Caco-2 (cell line): ENCODE measurements around the gene SMIM36. TPM values are rescaled to one million over a fixed set of nuclear protein-coding genes. Genes with fewer than 3 reads are reported as not detected.

ENCODE experiments used
- BruUV-seq: library from RNA; stranded (reverse); fragments of 400-500 nt; replicated peaks from 2 replicates; lab custom pipeline; 2021; lab: Mats Ljungman, UMichigan
- CTCF ChIA-PET: fragments of 300-600 bp; sonication (Branson Sonifier 250); formaldehyde crosslinking; loops from one replicate; lab custom pipeline; 2022; ENCODE audit warnings: antibody characterized with exemption; lab: Charles Lee
- POLR2A ChIA-PET: fragments of 300-600 bp; sonication (Branson Sonifier 250); formaldehyde crosslinking; loops from one replicate; lab custom pipeline; 2022; ENCODE audit warnings: antibody characterized with exemption; lab: Charles Lee
- DNase-seq, 2 experiments: peaks; one replicate each; pipeline versions ENCODE4 v3.0.0 to v3.0.0-alpha.2; 2020 to 2022
- H3K27me3 ChIP-seq: replicated peaks from 2 replicates; pipeline ENCODE4 v1.6.0; 2011; ENCODE audit warnings: low read length; ENCODE audit not compliant: control insufficient read depth, insufficient read depth
- H3K36me3 ChIP-seq: 2 replicates; pipeline ENCODE4 v1.5.1; 2011; ENCODE audit warnings: low read length; ENCODE audit not compliant: control insufficient read depth, insufficient read depth
- H3K4me1 ChIP-seq: fragments of 250-450 bp; sonication (Bioruptor Pico); 2 replicates; pipeline ENCODE4 v1.5.1; 2020; ENCODE audit warnings: mild to moderate bottlenecking
- H3K4me3 ChIP-seq: 2 replicates; pipeline ENCODE4 v1.5.1; 2011; ENCODE audit warnings: low read depth, mild to moderate bottlenecking, control low read depth, low read length
- H3K9me3 ChIP-seq: fragments of 250-450 bp; sonication (Bioruptor Pico); 2 replicates; pipeline ENCODE4 v1.5.1; 2020; ENCODE audit warnings: mild to moderate bottlenecking, moderate library complexity
- H3K27ac Mint-ChIP-seq: one replicate; pipeline ENCODE4 v1.8.0; 2022; ENCODE audit warnings: mixed read lengths; ENCODE audit not compliant: unreplicated experiment
- H3K27me3 Mint-ChIP-seq: one replicate; pipeline ENCODE4 v1.8.0; 2022; ENCODE audit warnings: mixed read lengths; ENCODE audit not compliant: insufficient read depth, unreplicated experiment
- H3K36me3 Mint-ChIP-seq: one replicate; pipeline ENCODE4 v1.8.0; 2022; ENCODE audit warnings: mild to moderate bottlenecking, mixed read lengths; ENCODE audit not compliant: insufficient read depth, unreplicated experiment
- H3K4me1 Mint-ChIP-seq: one replicate; pipeline ENCODE4 v1.8.0; 2022; ENCODE audit warnings: low read depth, mixed read lengths; ENCODE audit not compliant: unreplicated experiment
- H3K4me3 Mint-ChIP-seq: one replicate; pipeline ENCODE4 v1.8.0; 2022; ENCODE audit warnings: mild to moderate bottlenecking, moderate library complexity, mixed read lengths; ENCODE audit not compliant: unreplicated experiment
- H3K9me3 Mint-ChIP-seq: one replicate; pipeline ENCODE4 v1.8.0; 2022; ENCODE audit warnings: mixed read lengths; ENCODE audit not compliant: unreplicated experiment
- CTCF ChIP-seq, 2 experiments: fragments of 200-600 bp in 1 of 2; IDR thresholded peaks; 1 replicate in 1 of 2; 2 replicates in 1 of 2; pipeline versions ENCODE4 v1.5.1 to v1.8.0; 2011 to 2022; ENCODE audit warnings: antibody characterized with exemption in 1 of 2, control low read depth in 1 of 2, inconsistent platforms in 1 of 2, low read depth in 1 of 2, low read length in 1 of 2, mild to moderate bottlenecking in 1 of 2, moderate library complexity in 1 of 2; ENCODE audit not compliant: insufficient read depth in 1 of 2, severe bottlenecking in 1 of 2, unreplicated experiment in 1 of 2
- intact Hi-C: fragments of 100-400 bp; cut with micrococcal nuclease; formaldehyde crosslinking; loops from one replicate; pipeline ENCODE4 v1.10.0; 2022; ENCODE audit not compliant: unreplicated experiment
- total RNA-seq: library from RNA; stranded (reverse); gene quantifications from 2 replicates; pipeline ENCODE4 v1.2.3, GENCODE V29; 2022

SMIM36 gene
- total RNA-seq, 1 experiment from 2014 or later, result not detected

GRCh38 chr17:55443904-55444303 lies 67.3 kb downstream of the SMIM36 start:
- BruUV-seq, result no TSS peak
- peak overlapping the region; percentile 60 for H3K27ac Mint-ChIP-seq
- intact Hi-C loops, result loop anchor here (2.0 kb wide), 1 partner anchor 23 kb away; the partner anchor contains the start of gene MMD

GRCh38 chr17:55442953-55443683 lies 68.1 kb downstream of the SMIM36 start:
- Mint-ChIP-seq H3K4me1 (peaks cover 31% of the 10 kb centered on the region), H3K4me3 (no peak overlapping the region), H3K27ac (peak overlapping the region; percentile 60), H3K27me3 (no peaks in the 10 kb centered on the region), H3K36me3 (no peaks in the 10 kb centered on the region), H3K9me3 (no peaks in the 10 kb centered on the region)
- Histone ChIP-seq H3K4me1 (peaks cover 53% of the 10 kb centered on the region), H3K36me3 (no peaks in the 10 kb centered on the region), H3K27me3 (no peaks in the 10 kb centered on the region), H3K9me3 (no peaks in the 10 kb centered on the region), H3K4me3 (no peak overlapping the region)
- BruUV-seq, result no TSS peak
- intact Hi-C loops, result no loop called here
- ChIA-PET POLR2A (interaction anchor here (1.0 kb wide), 1 partner anchor 10 kb away, joined by 3 read pairs; no protein-coding TSS in a partner anchor), CTCF (no interaction called here)
- no peak for DNase-seq
- no peak for TF ChIP-seq CTCF (IDR thresholded peaks at IDR 0.05; ENCODE audit: insufficient read depth in 1 of 2, low read depth in 1 of 2, low read length in 1 of 2, severe bottlenecking in 1 of 2, unreplicated experiment in 1 of 2)

More at GRCh38 chr17:55443904-55444303, 67.3 kb downstream of the SMIM36 start:
- ChIA-PET POLR2A (no interaction called here), CTCF (no interaction called here)
- Histone ChIP-seq H3K4me1 (peaks cover 60% of the 10 kb centered on the region), H3K36me3 (no peaks in the 10 kb centered on the region), H3K27me3 (no peaks in the 10 kb centered on the region), H3K4me3 (no peak overlapping the region), H3K9me3 (no peaks in the 10 kb centered on the region)
- DNase-seq, result no peak
- no peak overlapping the region for H3K4me3 Mint-ChIP-seq
- no peaks in the 10 kb centered on the region for H3K36me3 Mint-ChIP-seq
- no peak for TF ChIP-seq CTCF (IDR thresholded peaks at IDR 0.05; ENCODE audit: insufficient read depth in 1 of 2, low read depth in 1 of 2, low read length in 1 of 2, severe bottlenecking in 1 of 2, unreplicated experiment in 1 of 2)
- no peaks in the 10 kb centered on the region for H3K9me3 Mint-ChIP-seq
- peaks cover 37% of the 10 kb centered on the region for H3K4me1 Mint-ChIP-seq
- no peaks in the 10 kb centered on the region for H3K27me3 Mint-ChIP-seq

- no peak for TF ChIP-seq CTCF (IDR thresholded peaks at IDR 0.05; ENCODE audit: insufficient read depth in 1 of 2, low read depth in 1 of 2, low read length in 1 of 2, severe bottlenecking in 1 of 2, unreplicated experiment in 1 of 2)
- Mint-ChIP-seq H3K9me3 (no peaks in the 10 kb centered on the region), H3K27me3 (no peaks in the 10 kb centered on the region), H3K4me3 (no peak overlapping the region), H3K4me1 (peaks cover 27% of the 10 kb centered on the region), H3K27ac (no peak overlapping the region), H3K36me3 (no peaks in the 10 kb centered on the region)
- Histone ChIP-seq H3K4me1 (peaks cover 50% of the 10 kb centered on the region), H3K4me3 (no peak overlapping the region), H3K9me3 (no peaks in the 10 kb centered on the region), H3K36me3 (no peaks in the 10 kb centered on the region), H3K27me3 (no peaks in the 10 kb centered on the region)
- POLR2A ChIA-PET, result interaction anchor here (1.0 kb wide), 1 partner anchor 9 kb away, joined by 3 read pairs; no protein-coding TSS in a partner anchor
- intact Hi-C loops, result no loop called here
- no peak for DNase-seq
- BruUV-seq, result no TSS peak
- CTCF ChIA-PET, result no interaction called here
Measured at GRCh38 chr17:55442462-55442861, 68.8 kb downstream of the SMIM36 start.
